GM12892 (cell line): ENCODE data around the gene NTN3.

ENCODE experiments used
- POLR2A ChIP-seq: IDR thresholded peaks from 2 replicates; pipeline ENCODE4 v1.6.1; 2011; ENCODE audit warnings: low read depth, low read length, control low read depth
- POLR2AphosphoS5 ChIP-seq: IDR thresholded peaks from 2 replicates; pipeline ENCODE4 v1.6.1; 2011; ENCODE audit warnings: low read depth, low read length, control low read depth
- TAF1 ChIP-seq: IDR thresholded peaks from 2 replicates; pipeline ENCODE4 v1.6.1; 2011; ENCODE audit warnings: low read depth, mild to moderate bottlenecking, control low read depth, low read length, borderline replicate concordance

- TF ChIP-seq POLR2AphosphoS5 (no peak), POLR2A (no peak), TAF1 (no peak)
Observed at GRCh38 chr16:2476345-2476720, 5.2 kb downstream of the NTN3 start.
